HEK293 (cell line): ENCODE results near the gene SH3PXD2B.
A peak's percentile ranks its signal among the peaks of the same experiment; 100 is the strongest.

ENCODE experiments used
- CTCF ChIA-PET: fragments of 350-600 bp; formaldehyde crosslinking; extraction: SDS; loops from one replicate; lab custom pipeline; 2021; ENCODE audit warnings: antibody characterized with exemption; lab: Yijun Ruan, JAX
- POLR2A ChIA-PET: fragments of 300-600 bp; formaldehyde crosslinking; extraction: SDS; loops from one replicate; lab custom pipeline; 2020; ENCODE audit warnings: antibody characterized with exemption, inconsistent platforms; lab: Yijun Ruan, JAX
- H3K27ac ChIP-seq: fragments of 200-500 bp; sonication (Bioruptor generic); 2 replicates; pipeline ENCODE4 v1.5.1; 2014; ENCODE audit warnings: low read depth, low read length, control low read depth, inconsistent platforms; ENCODE audit errors: extremely low read depth
- H3K36me3 ChIP-seq, 2 experiments: fragments of 200-500 bp in 1 of 2; sonication (Bioruptor generic) in 1 of 2; 1 replicate in 1 of 2; 2 replicates in 1 of 2; pipeline ENCODE4 v1.5.1; 2014 to 2017; ENCODE audit warnings: inconsistent platforms in 2 of 2, low read length in 2 of 2; ENCODE audit not compliant: control insufficient read depth in 2 of 2, insufficient read depth in 1 of 2
- H3K4me1 ChIP-seq: fragments of 200-500 bp; sonication (Bioruptor generic); 2 replicates; pipeline ENCODE4 v1.5.1; 2014; ENCODE audit warnings: mild to moderate bottlenecking, low read length, inconsistent platforms; ENCODE audit not compliant: control insufficient read depth, insufficient read depth
- H3K4me3 ChIP-seq: 2 replicates; pipeline ENCODE4 v1.5.1; 2011; ENCODE audit warnings: low read depth, mild to moderate bottlenecking, control low read depth, low read length, moderate library complexity
- H3K9me3 ChIP-seq: fragments of 200-500 bp; sonication (Bioruptor generic); 2 replicates; pipeline ENCODE4 v1.5.1; 2014; ENCODE audit warnings: low read depth, low read length, inconsistent platforms; ENCODE audit not compliant: control insufficient read depth, insufficient read depth
- AEBP2 ChIP-seq: fragments of 450-650 bp; formaldehyde crosslinking; IDR thresholded peaks from 2 replicates; pipeline ENCODE4 v1.5.1; 2016; ENCODE audit warnings: missing biosample characterization, missing genetic modification characterization, borderline replicate concordance
- EGR2 ChIP-seq: fragments of 450-650 bp; formaldehyde crosslinking; IDR thresholded peaks from 2 replicates; pipeline ENCODE4 v1.5.1; 2016; ENCODE audit warnings: low read depth, missing biosample characterization, missing genetic modification characterization
- HOXC10 ChIP-seq: sonication (generic); formaldehyde crosslinking; IDR thresholded peaks from 2 replicates; pipeline ENCODE4 v1.8.1; 2023; ENCODE audit warnings: mild to moderate bottlenecking, missing genetic modification reagents
- MEIS1 ChIP-seq: sonication (generic); formaldehyde crosslinking; IDR thresholded peaks from 2 replicates; pipeline ENCODE4 v1.8.1; 2022; ENCODE audit warnings: missing genetic modification reagents, mild to moderate bottlenecking, borderline replicate concordance
- RBAK ChIP-seq: fragments of 450-650 bp; formaldehyde crosslinking; IDR thresholded peaks from 2 replicates; pipeline ENCODE4 v1.5.1; 2016; ENCODE audit warnings: missing biosample characterization, missing genetic modification characterization
- REST ChIP-seq: fragments of 450-650 bp; formaldehyde crosslinking; IDR thresholded peaks from 2 replicates; pipeline ENCODE4 v1.5.1; 2016; ENCODE audit warnings: missing biosample characterization, missing genetic modification characterization
- TCF7L2 ChIP-seq: IDR thresholded peaks from 2 replicates; pipeline ENCODE4 v1.6.1; 2011; ENCODE audit warnings: low read depth, mild to moderate bottlenecking, inconsistent platforms, low read length, moderate library complexity, borderline replicate concordance
- ZBTB8A ChIP-seq: fragments of 450-650 bp; formaldehyde crosslinking; IDR thresholded peaks from 2 replicates; pipeline ENCODE4 v1.5.1; 2016; ENCODE audit warnings: missing biosample characterization, missing genetic modification characterization
- ZFHX2 ChIP-seq: fragments of 450-650 bp; formaldehyde crosslinking; conservative IDR thresholded peaks from 2 replicates; pipeline ENCODE4 v1.5.1; 2016; ENCODE audit warnings: missing biosample characterization, missing genetic modification characterization
- ZIC2 ChIP-seq: fragments of 450-650 bp; formaldehyde crosslinking; IDR thresholded peaks from 2 replicates; pipeline ENCODE4 v1.5.1; 2016; ENCODE audit warnings: missing biosample characterization, missing genetic modification characterization
- ZNF140 ChIP-seq: fragments of 450-650 bp; formaldehyde crosslinking; IDR thresholded peaks from 2 replicates; pipeline ENCODE4 v1.5.1; 2016; ENCODE audit warnings: missing biosample characterization, missing genetic modification characterization
- ZNF214 ChIP-seq: fragments of 450-650 bp; formaldehyde crosslinking; IDR thresholded peaks from 2 replicates; pipeline ENCODE4 v1.5.1; 2017; ENCODE audit warnings: missing biosample characterization, mild to moderate bottlenecking, missing genetic modification characterization, borderline replicate concordance
- ZNF404 ChIP-seq: fragments of 450-650 bp; formaldehyde crosslinking; IDR thresholded peaks from 2 replicates; pipeline ENCODE4 v1.5.1; 2017; ENCODE audit warnings: missing biosample characterization, missing genetic modification characterization
- ZNF433 ChIP-seq: fragments of 450-650 bp; formaldehyde crosslinking; IDR thresholded peaks from 2 replicates; pipeline ENCODE4 v1.5.1; 2016; ENCODE audit warnings: missing biosample characterization, missing genetic modification characterization, low read depth
- ZNF548 ChIP-seq: fragments of 450-650 bp; formaldehyde crosslinking; IDR thresholded peaks from 2 replicates; pipeline ENCODE4 v1.5.1; 2016; ENCODE audit warnings: missing biosample characterization, missing genetic modification characterization
- ZNF677 ChIP-seq: fragments of 450-650 bp; IDR thresholded peaks from 2 replicates; pipeline ENCODE4 v1.5.0; 2018; ENCODE audit warnings: missing biosample characterization, mild to moderate bottlenecking, missing genetic modification characterization, moderate library complexity
- ZNF692 ChIP-seq: fragments of 450-650 bp; formaldehyde crosslinking; IDR thresholded peaks from 2 replicates; pipeline ENCODE4 v1.5.1; 2016; ENCODE audit warnings: missing biosample characterization, missing genetic modification characterization
- ZNF843 ChIP-seq: fragments of 450-650 bp; formaldehyde crosslinking; IDR thresholded peaks from 2 replicates; pipeline ENCODE4 v1.5.1; 2016; ENCODE audit warnings: missing biosample characterization, missing genetic modification characterization
- ZSCAN23 ChIP-seq: fragments of 450-650 bp; formaldehyde crosslinking; IDR thresholded peaks from 2 replicates; pipeline ENCODE4 v1.5.1; 2016; ENCODE audit warnings: missing biosample characterization, missing genetic modification characterization
- TF ChIP-seq, protein P1 (sequence below): fragments of 450-650 bp; formaldehyde crosslinking; IDR thresholded peaks from 2 replicates; pipeline ENCODE4 v1.5.1; 2017; ENCODE audit warnings: missing biosample characterization, missing genetic modification characterization
- TF ChIP-seq, protein P2 (sequence below): fragments of 450-650 bp; formaldehyde crosslinking; IDR thresholded peaks from 2 replicates; pipeline ENCODE4 v1.5.1; 2016; ENCODE audit warnings: missing biosample characterization, missing genetic modification characterization, borderline replicate concordance

The SH3PXD2B gene

DNA sequence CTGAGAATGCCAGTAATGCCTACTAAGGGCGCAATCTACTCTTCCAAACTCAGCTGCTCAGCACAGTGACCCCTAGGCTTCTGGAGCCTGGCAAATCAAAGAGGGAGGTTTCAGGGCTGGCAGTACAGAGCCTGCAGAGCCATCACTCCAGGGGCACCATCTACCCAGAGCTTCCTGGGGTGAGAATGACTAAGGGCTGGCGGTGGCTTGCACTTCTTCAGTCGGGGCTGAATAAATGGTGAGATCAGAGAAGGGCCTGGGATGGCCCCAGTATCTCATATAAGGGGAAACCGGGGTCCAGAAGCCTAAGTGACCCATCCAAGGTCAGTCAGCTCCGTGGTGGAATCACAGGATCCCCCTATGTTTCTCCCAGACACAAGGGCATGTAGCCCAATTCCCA is 5.3 kb downstream of the SH3PXD2B start:
- ChIA-PET CTCF (interaction anchor here (1.0 to 5.0 kb wide), 3 partner anchors 10 to 257 kb away, joined by 3 to 67 read pairs (median 3); no protein-coding TSS in a partner anchor), POLR2A (no interaction called here)
- no peak overlapping the region for H3K27ac ChIP-seq
- TF ChIP-seq ZIC2 (peak; percentile 60), ZNF214 (tag by site-specific recombination) (no peak)
- H3K36me3 ChIP-seq: no peaks in the 10 kb centered on the region
- H3K9me3 ChIP-seq: no peaks in the 10 kb centered on the region
- no peak overlapping the region for H3K4me3 ChIP-seq
- peaks cover under 1% of the 10 kb centered on the region; the same call in 1 of the 2 replicates for H3K4me1 ChIP-seq

DNA sequence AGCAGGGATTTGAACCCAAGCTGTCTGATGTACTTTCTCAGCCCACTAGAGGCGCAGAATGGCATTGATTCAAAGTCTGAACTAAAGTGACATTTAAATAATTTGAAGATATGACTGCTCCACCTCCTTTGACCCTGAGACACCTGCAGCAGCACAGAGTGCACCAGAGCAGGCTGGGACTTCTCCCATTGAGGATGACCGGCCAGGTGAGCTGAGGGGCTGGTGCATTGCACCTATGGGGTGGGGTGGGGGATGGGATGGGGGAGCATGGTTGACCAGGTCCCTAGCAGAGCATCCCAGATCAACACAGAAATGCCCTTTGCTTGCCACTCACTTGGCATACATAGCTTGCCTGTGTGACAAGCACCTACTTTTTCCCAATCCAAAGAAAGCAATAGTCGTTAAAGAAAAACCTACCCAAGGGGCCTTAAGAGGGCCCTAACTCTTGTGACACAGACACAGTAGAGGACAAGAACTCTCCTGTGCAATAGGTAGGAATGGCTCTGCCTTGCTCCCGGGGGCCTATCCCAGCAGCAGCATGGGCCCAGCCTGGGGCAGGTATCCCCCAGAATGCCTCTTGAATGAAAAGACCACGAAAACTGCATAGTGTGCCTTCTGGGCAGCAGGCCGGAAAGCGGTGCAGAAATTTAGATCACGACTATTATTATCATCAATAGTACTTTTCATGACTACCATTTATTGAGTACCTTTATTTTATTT is 6.5 kb downstream of the SH3PXD2B start:
- H3K4me3 ChIP-seq: no peak overlapping the region
- H3K9me3 ChIP-seq: no peaks in the 10 kb centered on the region
- peaks cover 5% of the 10 kb centered on the region; the same call in 1 of the 2 replicates for H3K4me1 ChIP-seq
- no peaks in the 10 kb centered on the region for H3K36me3 ChIP-seq
- no peak for TF ChIP-seq ZNF404
- no peak for TF ChIP-seq ZSCAN23
- TF ChIP-seq, protein P1, sequence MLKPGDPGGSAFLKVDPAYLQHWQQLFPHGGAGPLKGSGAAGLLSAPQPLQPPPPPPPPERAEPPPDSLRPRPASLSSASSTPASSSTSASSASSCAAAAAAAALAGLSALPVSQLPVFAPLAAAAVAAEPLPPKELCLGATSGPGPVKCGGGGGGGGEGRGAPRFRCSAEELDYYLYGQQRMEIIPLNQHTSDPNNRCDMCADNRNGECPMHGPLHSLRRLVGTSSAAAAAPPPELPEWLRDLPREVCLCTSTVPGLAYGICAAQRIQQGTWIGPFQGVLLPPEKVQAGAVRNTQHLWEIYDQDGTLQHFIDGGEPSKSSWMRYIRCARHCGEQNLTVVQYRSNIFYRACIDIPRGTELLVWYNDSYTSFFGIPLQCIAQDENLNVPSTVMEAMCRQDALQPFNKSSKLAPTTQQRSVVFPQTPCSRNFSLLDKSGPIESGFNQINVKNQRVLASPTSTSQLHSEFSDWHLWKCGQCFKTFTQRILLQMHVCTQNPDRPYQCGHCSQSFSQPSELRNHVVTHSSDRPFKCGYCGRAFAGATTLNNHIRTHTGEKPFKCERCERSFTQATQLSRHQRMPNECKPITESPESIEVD (tag by site-specific recombination): no peak
- TF ChIP-seq ZNF692 (tag by site-specific recombination): no peak
- TF ChIP-seq ZNF433: no peak
- no peak for TF ChIP-seq ZFHX2 (tag by site-specific recombination)
- no peak for TF ChIP-seq AEBP2 (tag by site-specific recombination)
- TF ChIP-seq ZNF548: no peak
- TF ChIP-seq, protein P2, sequence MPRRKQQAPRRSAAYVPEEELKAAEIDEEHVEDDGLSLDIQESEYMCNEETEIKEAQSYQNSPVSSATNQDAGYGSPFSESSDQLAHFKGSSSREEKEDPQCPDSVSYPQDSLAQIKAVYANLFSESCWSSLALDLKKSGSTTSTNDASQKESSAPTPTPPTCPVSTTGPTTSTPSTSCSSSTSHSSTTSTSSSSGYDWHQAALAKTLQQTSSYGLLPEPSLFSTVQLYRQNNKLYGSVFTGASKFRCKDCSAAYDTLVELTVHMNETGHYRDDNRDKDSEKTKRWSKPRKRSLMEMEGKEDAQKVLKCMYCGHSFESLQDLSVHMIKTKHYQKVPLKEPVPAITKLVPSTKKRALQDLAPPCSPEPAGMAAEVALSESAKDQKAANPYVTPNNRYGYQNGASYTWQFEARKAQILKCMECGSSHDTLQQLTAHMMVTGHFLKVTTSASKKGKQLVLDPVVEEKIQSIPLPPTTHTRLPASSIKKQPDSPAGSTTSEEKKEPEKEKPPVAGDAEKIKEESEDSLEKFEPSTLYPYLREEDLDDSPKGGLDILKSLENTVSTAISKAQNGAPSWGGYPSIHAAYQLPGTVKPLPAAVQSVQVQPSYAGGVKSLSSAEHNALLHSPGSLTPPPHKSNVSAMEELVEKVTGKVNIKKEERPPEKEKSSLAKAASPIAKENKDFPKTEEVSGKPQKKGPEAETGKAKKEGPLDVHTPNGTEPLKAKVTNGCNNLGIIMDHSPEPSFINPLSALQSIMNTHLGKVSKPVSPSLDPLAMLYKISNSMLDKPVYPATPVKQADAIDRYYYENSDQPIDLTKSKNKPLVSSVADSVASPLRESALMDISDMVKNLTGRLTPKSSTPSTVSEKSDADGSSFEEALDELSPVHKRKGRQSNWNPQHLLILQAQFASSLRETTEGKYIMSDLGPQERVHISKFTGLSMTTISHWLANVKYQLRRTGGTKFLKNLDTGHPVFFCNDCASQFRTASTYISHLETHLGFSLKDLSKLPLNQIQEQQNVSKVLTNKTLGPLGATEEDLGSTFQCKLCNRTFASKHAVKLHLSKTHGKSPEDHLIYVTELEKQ: no peak
- no peak for TF ChIP-seq MEIS1 (CRISPR knock-in tag)
- no peak for TF ChIP-seq HOXC10 (CRISPR knock-in tag)
- no peak for TF ChIP-seq TCF7L2
- TF ChIP-seq ZNF843 (tag by site-specific recombination): no peak
- no peak for TF ChIP-seq ZIC2
- no peak for TF ChIP-seq REST (tag by site-specific recombination)
- no peak for TF ChIP-seq RBAK (tag by site-specific recombination)
- TF ChIP-seq EGR2 (tag by site-specific recombination): no peak
- TF ChIP-seq ZNF140: no peak
- TF ChIP-seq ZBTB8A (tag by site-specific recombination): no peak
- TF ChIP-seq ZNF677 (tag by site-specific recombination): no peak
- CTCF ChIA-PET: interaction anchor here (1.1 to 2.0 kb wide), 2 partner anchors 10 to 249 kb away, joined by 5 to 10 read pairs; no protein-coding TSS in a partner anchor
- no peak overlapping the region for H3K27ac ChIP-seq
- POLR2A ChIA-PET: no interaction called here
